A549 (cell line): ENCODE measurements around the gene MME. TPM values are rescaled to one million over a fixed set of nuclear protein-coding genes. Genes with fewer than 3 reads are reported as not detected.
"Not testable (repeated sequence)": the region's sequence is repeated elsewhere in the genome, so short reads cannot be mapped to it uniquely, and the experiment has no call there.

ENCODE experiments used
- ATAC-seq, 2 experiments: fragments of 200-7000 bp in 1 of 2; fragments of >200 bp in 1 of 2; cut with Nextera tagmentation in 1 of 2; cut with Tn5 transposase in 1 of 2; 3 replicates each; pipeline versions ENCODE4 v1.8.0 to v1.9.1; 2018 to 2020; ENCODE audit warnings: mild to moderate bottlenecking in 1 of 2, moderate library complexity in 1 of 2
- CTCF ChIA-PET: fragments of 300-600 bp; sonication (Branson Sonifier 250); formaldehyde crosslinking; extraction: SDS; loops from one replicate; lab custom pipeline; 2021; ENCODE audit warnings: antibody characterized with exemption, inconsistent platforms; lab: Yijun Ruan, JAX
- POLR2A ChIA-PET: fragments of 350-600 bp; formaldehyde crosslinking; extraction: SDS; loops from one replicate; lab custom pipeline; 2021; ENCODE audit warnings: antibody characterized with exemption, inconsistent platforms; lab: Yijun Ruan, JAX
- DNase-seq, 2 experiments: peaks; one replicate each; pipeline versions ENCODE4 v3.0.0 to v3.0.0-alpha.2; 2011 to 2016; ENCODE audit warnings: low read depth in 1 of 2, low spot score in 1 of 2
- FAIRE-seq: peaks from 2 replicates; lab custom pipeline; 2011; peaks lifted over from hg19 to GRCh38; lab: Jason Lieb, UNC
- H3K27ac ChIP-seq, 2 experiments: fragments of >200 bp; sonication (Bioruptor Twin); formaldehyde crosslinking; 3 replicates each; pipeline ENCODE4 v1.5.1; 2016 to 2017
- H3K4me1 ChIP-seq: fragments of >200 bp; sonication (Bioruptor Twin); formaldehyde crosslinking; 3 replicates; pipeline ENCODE4 v1.6.1; 2016
- H3K4me2 ChIP-seq: fragments of >200 bp; sonication (Bioruptor Twin); formaldehyde crosslinking; 3 replicates; pipeline ENCODE4 v1.6.1; 2016
- H3K4me3 ChIP-seq: fragments of >200 bp; sonication (Bioruptor Twin); formaldehyde crosslinking; 3 replicates; pipeline ENCODE4 v1.5.1; 2016
- H3K9me3 ChIP-seq: fragments of >200 bp; sonication (Bioruptor Twin); formaldehyde crosslinking; 3 replicates; pipeline ENCODE4 v1.6.1; 2016
- CBX8 ChIP-seq: fragments of 200-600 bp; sonication (generic); IDR thresholded peaks from 2 replicates; pipeline ENCODE4 v1.6.1; 2016
- CEBPB ChIP-seq, 2 experiments: fragments of >200 bp in 1 of 2; sonication (Bioruptor Twin) in 1 of 2; formaldehyde crosslinking in 1 of 2; IDR thresholded peaks; 2 replicates each; pipeline ENCODE4 v1.6.1; 2012 to 2016
- CHD2 ChIP-seq: fragments of 150-350 bp; IDR thresholded peaks from 2 replicates; pipeline ENCODE4 v1.6.1; 2014; ENCODE audit warnings: low read length; ENCODE audit not compliant: partially characterized antibody
- E2F6 ChIP-seq: IDR thresholded peaks from 2 replicates; pipeline ENCODE4 v1.6.1; 2012; ENCODE audit warnings: low read depth, borderline replicate concordance
- EHMT2 ChIP-seq: fragments of 200-600 bp; sonication (generic); IDR thresholded peaks from 2 replicates; pipeline ENCODE4 v1.6.1; 2016; ENCODE audit warnings: antibody characterized with exemption, low read depth, mild to moderate bottlenecking, moderate library complexity
- FOSB ChIP-seq: fragments of 250-450 bp; sonication (Bioruptor Pico); IDR thresholded peaks from 2 replicates; pipeline ENCODE4 v1.5.0; 2020; ENCODE audit warnings: mild to moderate bottlenecking, moderate library complexity
- HES2 ChIP-seq: fragments of >200 bp; sonication (Bioruptor Twin); formaldehyde crosslinking; IDR thresholded peaks from 2 replicates; pipeline ENCODE4 v1.6.1; 2016
- HEYL ChIP-seq: fragments of 250-450 bp; sonication (Bioruptor Pico); IDR thresholded peaks from 2 replicates; pipeline ENCODE4 v1.8.0; 2021; ENCODE audit warnings: mild to moderate bottlenecking, moderate library complexity
- HOXB13 ChIP-seq: fragments of 250-450 bp; sonication (Bioruptor Pico); IDR thresholded peaks from 2 replicates; pipeline ENCODE4 v1.5.0; 2020; ENCODE audit warnings: low read depth, mild to moderate bottlenecking, moderate library complexity
- HOXB5 ChIP-seq: fragments of 250-450 bp; sonication (Bioruptor Pico); IDR thresholded peaks from 2 replicates; pipeline ENCODE4 v1.5.0; 2020; ENCODE audit warnings: mild to moderate bottlenecking, moderate library complexity
- JUNB ChIP-seq: fragments of >200 bp; sonication (Bioruptor Twin); formaldehyde crosslinking; IDR thresholded peaks from 2 replicates; pipeline ENCODE4 v1.6.1; 2016
- MAZ ChIP-seq: fragments of 150-350 bp; IDR thresholded peaks from 2 replicates; pipeline ENCODE4 v1.6.1; 2014; ENCODE audit warnings: antibody characterized with exemption, low read depth, low read length, borderline replicate concordance
- MYC ChIP-seq: IDR thresholded peaks from 2 replicates; pipeline ENCODE4 v1.6.1; 2012; ENCODE audit warnings: mild to moderate bottlenecking, inconsistent platforms, low read length, improper control_type of control experiment, borderline replicate concordance
- NR3C1 ChIP-seq: fragments of >200 bp; sonication (Bioruptor Twin); formaldehyde crosslinking; IDR thresholded peaks from 3 replicates; pipeline ENCODE4 v1.6.1; 2017
- PHF8 ChIP-seq: fragments of 200-600 bp; sonication (generic); IDR thresholded peaks from 2 replicates; pipeline ENCODE4 v1.6.1; 2016; ENCODE audit warnings: low read depth, mild to moderate bottlenecking, antibody characterized with exemption, moderate library complexity, borderline replicate concordance
- RAD21 ChIP-seq, 2 experiments: fragments of >200 bp in 1 of 2; sonication (Bioruptor Twin) in 1 of 2; formaldehyde crosslinking in 1 of 2; IDR thresholded peaks in 1 of 2; conservative IDR thresholded peaks in 1 of 2; 2 replicates in 1 of 2; 3 replicates in 1 of 2; pipeline ENCODE4 v1.6.1; 2012 to 2018; ENCODE audit warnings: inconsistent platforms in 1 of 2
- SREBF2 ChIP-seq: fragments of 450-650 bp; IDR thresholded peaks from 2 replicates; pipeline ENCODE4 v1.6.1; 2014; ENCODE audit warnings: mild to moderate bottlenecking, moderate library complexity
- TP53 ChIP-seq: fragments of 250-450 bp; sonication (Bioruptor Pico); IDR thresholded peaks from 2 replicates; pipeline ENCODE4 v1.5.0; 2021; ENCODE audit warnings: mild to moderate bottlenecking, moderate library complexity
- ZC3H11A ChIP-seq: fragments of 450-650 bp; IDR thresholded peaks from 2 replicates; pipeline ENCODE4 v1.6.1; 2014; ENCODE audit warnings: antibody characterized with exemption, mild to moderate bottlenecking
- ZNF302 ChIP-seq: fragments of 250-450 bp; sonication (Bioruptor Pico); IDR thresholded peaks from 2 replicates; pipeline ENCODE4 v1.9.0; 2021; ENCODE audit warnings: inconsistent platforms, mild to moderate bottlenecking, moderate library complexity
- ZSCAN20 ChIP-seq: fragments of 250-450 bp; sonication (Bioruptor Pico); IDR thresholded peaks from 2 replicates; pipeline ENCODE4 v1.8.0; 2022; ENCODE audit warnings: mild to moderate bottlenecking, moderate library complexity
- WGBS: methylation state at CpG from one replicate; pipeline ENCODE4 v1.1.6; 2017; ENCODE audit errors: missing lambda C conversion rate; 5-methylcytosine and 5-hydroxymethylcytosine counted together
- polyA plus RNA-seq, 4 experiments: library from polyadenylated mRNA; depleted of rRNA in 3 of 4; stranded (reverse); fragments of >200 nt; fragmentation: RNase III in 1 of 4; extraction: RNeasy Plus Mini Kit Qiagen cat#74134 plus additional on column Dnase treatment in 1 of 4; gene quantifications; 2 replicates in 3 of 4; 3 replicates in 1 of 4; pipeline ENCODE4 v1.2.3, GENCODE V29; 2011 to 2017
- TF ChIP-seq, protein P1 (sequence below): IDR thresholded peaks from 2 replicates; pipeline ENCODE4 v1.6.1; 2012
- TF ChIP-seq, protein P2 (sequence below): fragments of 250-450 bp; sonication (Bioruptor Pico); IDR thresholded peaks from 2 replicates; pipeline ENCODE4 v1.5.0; 2021; ENCODE audit warnings: mild to moderate bottlenecking, moderate library complexity, borderline replicate concordance
- TF ChIP-seq, protein P3 (sequence below): fragments of 450-650 bp; IDR thresholded peaks from 2 replicates; pipeline ENCODE4 v1.6.1; 2014; ENCODE audit warnings: antibody characterized with exemption

Gene MME
- polyA plus RNA-seq, 2 of the 4 experiments (the other 2 are of a cell fraction) = not detected

DNA sequence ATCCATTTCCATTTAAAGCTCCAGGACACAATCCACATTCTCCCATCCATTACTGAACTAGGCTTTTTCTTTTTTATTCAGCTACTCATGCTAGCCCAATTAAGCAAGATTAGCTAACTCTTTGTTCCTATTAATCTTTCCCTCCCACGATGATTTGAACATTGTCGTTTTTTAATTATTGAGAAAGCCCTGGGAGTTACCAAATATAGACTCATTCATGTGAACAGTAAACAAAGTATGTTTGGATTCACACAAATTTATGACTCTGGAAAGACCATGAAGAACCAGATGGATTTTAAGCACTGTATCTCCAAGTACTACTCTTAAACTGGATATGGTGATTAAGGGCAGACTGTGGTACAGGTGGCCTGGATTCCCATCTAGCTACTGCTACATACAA is 131.1 kb downstream of the MME start:
- Histone ChIP-seq H3K9me3 (no peaks in the 10 kb centered on the region), H3K4me1 (no peaks in the 10 kb centered on the region), H3K4me3 (no peak overlapping the region), H3K27ac (no peak overlapping the region), H3K4me2 (no peak overlapping the region)
- FAIRE-seq = no peak
- DNase-seq = no peak
- TF ChIP-seq, protein P1, sequence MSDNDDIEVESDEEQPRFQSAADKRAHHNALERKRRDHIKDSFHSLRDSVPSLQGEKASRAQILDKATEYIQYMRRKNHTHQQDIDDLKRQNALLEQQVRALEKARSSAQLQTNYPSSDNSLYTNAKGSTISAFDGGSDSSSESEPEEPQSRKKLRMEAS = no peak
- ChIA-PET POLR2A (no interaction called here), CTCF (no interaction called here)
- WGBS = 2% methylated on average over 2 of the region's 2 CpGs
- ATAC-seq = no peak

GRCh38 chr3:155211940-155212339 is 131.8 kb downstream of the MME start:
- CTCF ChIA-PET = no interaction called here
- TF ChIP-seq CBX8 (no peak), HOXB13 (CRISPR knock-in tag) (no peak), FOSB (CRISPR knock-in tag) (no peak), CEBPB (IDR thresholded peaks at IDR 0.05) (no peak), ZC3H11A (no peak), TP53 (CRISPR knock-in tag) (no peak), PHF8 (no peak)
- TF ChIP-seq, protein P2, sequence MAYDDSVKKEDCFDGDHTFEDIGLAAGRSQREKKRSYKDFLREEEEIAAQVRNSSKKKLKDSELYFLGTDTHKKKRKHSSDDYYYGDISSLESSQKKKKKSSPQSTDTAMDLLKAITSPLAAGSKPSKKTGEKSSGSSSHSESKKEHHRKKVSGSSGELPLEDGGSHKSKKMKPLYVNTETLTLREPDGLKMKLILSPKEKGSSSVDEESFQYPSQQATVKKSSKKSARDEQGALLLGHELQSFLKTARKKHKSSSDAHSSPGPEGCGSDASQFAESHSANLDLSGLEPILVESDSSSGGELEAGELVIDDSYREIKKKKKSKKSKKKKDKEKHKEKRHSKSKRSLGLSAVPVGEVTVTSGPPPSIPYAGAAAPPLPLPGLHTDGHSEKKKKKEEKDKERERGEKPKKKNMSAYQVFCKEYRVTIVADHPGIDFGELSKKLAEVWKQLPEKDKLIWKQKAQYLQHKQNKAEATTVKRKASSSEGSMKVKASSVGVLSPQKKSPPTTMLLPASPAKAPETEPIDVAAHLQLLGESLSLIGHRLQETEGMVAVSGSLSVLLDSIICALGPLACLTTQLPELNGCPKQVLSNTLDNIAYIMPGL (CRISPR knock-in tag) = no peak
- TF ChIP-seq, all 56 proteins: peak for 0
- H3K27ac ChIP-seq = no peak overlapping the region
- no peak overlapping the region for H3K4me2 ChIP-seq
- no peak for ATAC-seq
- no peak overlapping the region for H3K4me3 ChIP-seq
- FAIRE-seq = no peak
- no peaks in the 10 kb centered on the region for H3K9me3 ChIP-seq
- POLR2A ChIA-PET = no interaction called here
- no peaks in the 10 kb centered on the region for H3K4me1 ChIP-seq
- no peak for DNase-seq

GRCh38 chr3:155216007-155216406 is 135.9 kb downstream of the MME start:
- WGBS = 60% methylated on average over 3 of the region's 3 CpGs
- H3K4me1 ChIP-seq, POLR2A ChIA-PET, H3K9me3 ChIP-seq, CTCF ChIA-PET, H3K4me3 ChIP-seq, ATAC-seq, H3K27ac ChIP-seq, DNase-seq, FAIRE-seq, H3K4me2 ChIP-seq: not testable (repeated sequence)

DNA sequence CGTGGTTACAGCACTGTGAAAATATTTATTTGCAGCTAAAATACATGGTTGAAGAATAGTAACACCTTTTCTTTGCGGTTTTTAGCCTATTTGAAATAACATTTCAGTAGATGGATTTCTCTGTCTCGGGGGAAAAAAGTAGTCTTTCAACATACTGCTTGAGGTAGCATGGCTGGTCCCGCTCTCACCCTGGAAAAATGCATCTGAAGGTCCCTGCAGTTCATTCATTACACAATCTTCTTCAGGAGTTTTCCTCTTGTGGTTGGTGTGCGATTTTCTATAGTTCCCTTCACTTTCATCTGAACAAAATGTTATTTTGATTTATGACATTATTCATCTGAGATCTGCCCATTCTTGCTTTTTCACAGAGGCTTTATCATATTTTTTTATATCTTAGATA is 137.5 kb downstream of the MME start:
- ATAC-seq = no peak
- TF ChIP-seq, protein P2 (CRISPR knock-in tag) = no peak
- TF ChIP-seq NR3C1 (no peak), HEYL (no peak), SREBF2 (no peak), HES2 (no peak), HOXB5 (no peak), EHMT2 (no peak), MAZ (no peak), ZNF302 (no peak), ZSCAN20 (CRISPR knock-in tag) (no peak), HOXB13 (CRISPR knock-in tag) (no peak), FOSB (CRISPR knock-in tag) (no peak), MYC (no peak), CHD2 (no peak), JUNB (no peak), RAD21 (conservative IDR thresholded peaks at IDR 0.05 in 1 of 2, IDR thresholded peaks at IDR 0.05 in 1 of 2) (no peak), E2F6 (no peak)
- TF ChIP-seq, protein P3, sequence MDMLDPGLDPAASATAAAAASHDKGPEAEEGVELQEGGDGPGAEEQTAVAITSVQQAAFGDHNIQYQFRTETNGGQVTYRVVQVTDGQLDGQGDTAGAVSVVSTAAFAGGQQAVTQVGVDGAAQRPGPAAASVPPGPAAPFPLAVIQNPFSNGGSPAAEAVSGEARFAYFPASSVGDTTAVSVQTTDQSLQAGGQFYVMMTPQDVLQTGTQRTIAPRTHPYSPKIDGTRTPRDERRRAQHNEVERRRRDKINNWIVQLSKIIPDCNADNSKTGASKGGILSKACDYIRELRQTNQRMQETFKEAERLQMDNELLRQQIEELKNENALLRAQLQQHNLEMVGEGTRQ = no peak
- TF ChIP-seq, protein P1 = no peak
- CTCF ChIA-PET = no interaction called here
- no peak for FAIRE-seq
- POLR2A ChIA-PET = no interaction called here
- Histone ChIP-seq H3K27ac (no peak overlapping the region), H3K9me3 (peaks cover 5% of the 10 kb centered on the region; the same call in 1 of the 3 replicates), H3K4me3 (no peak overlapping the region), H3K4me2 (no peak overlapping the region), H3K4me1 (no peaks in the 10 kb centered on the region)
- WGBS = 8% methylated on average over 5 of the region's 5 CpGs
- no peak for DNase-seq
